ENCODE data around the gene CCDC71. TPM values are rescaled to one million over a fixed set of nuclear protein-coding genes. Genes with fewer than 3 reads are reported as not detected.

The CCDC71 gene
- total and polyA plus RNA-seq, 2 donors: 15.5 to 19.4 TPM

- Histone ChIP-seq H3K27ac (ENCODE audit: low read depth in 1 of 2, low read length in 1 of 2) (peak overlapping the region; percentile 96 to 97), H3K9me3 (ENCODE audit: control insufficient read depth in 2 of 2, insufficient read depth in 1 of 2, low read length in 1 of 2) (no peaks in the 10 kb centered on the region), H3K36me3 (ENCODE audit: control insufficient read depth in 2 of 2, insufficient read depth in 2 of 2, low read length in 1 of 2) (peaks cover 38 to 42% of the 10 kb centered on the region in 2 donors), H3K4me1 (ENCODE audit: control insufficient read depth in 2 of 2, insufficient read depth in 2 of 2, low read length in 2 of 2) (peaks cover 16 to 25% of the 10 kb centered on the region in 2 donors), H3K4me3 (ENCODE audit: low read length in 2 of 2) (peak overlapping the region; percentile 90 to 98), H3K27me3 (ENCODE audit: control insufficient read depth in 2 of 2, insufficient read depth in 1 of 2, low read length in 1 of 2) (no peaks in the 10 kb centered on the region)
- peak in 2 of 9 donors; percentile 14 to 24 for DNase-seq (ENCODE audit: low read depth in 6 of 9, low spot score in 9 of 9)
- 0% methylated on average over 9 of the region's 9 CpGs for WGBS
Observed at GRCh38 chr3:49120096-49120437, 46.1 kb downstream of the CCDC71 start.

GRCh38 chr3:49119439-49119838 is 46.7 kb downstream of the CCDC71 start:
- Histone ChIP-seq H3K4me1 (ENCODE audit: control insufficient read depth in 2 of 2, insufficient read depth in 2 of 2, low read length in 2 of 2) (peaks cover 16 to 25% of the 10 kb centered on the region in 2 donors), H3K27me3 (ENCODE audit: control insufficient read depth in 2 of 2, insufficient read depth in 1 of 2, low read length in 1 of 2) (no peaks in the 10 kb centered on the region), H3K27ac (ENCODE audit: low read depth in 1 of 2, low read length in 1 of 2) (no peak overlapping the region), H3K9me3 (ENCODE audit: control insufficient read depth in 2 of 2, insufficient read depth in 1 of 2, low read length in 1 of 2) (no peaks in the 10 kb centered on the region), H3K36me3 (ENCODE audit: control insufficient read depth in 2 of 2, insufficient read depth in 2 of 2, low read length in 1 of 2) (peaks cover 44 to 48% of the 10 kb centered on the region in 2 donors), H3K4me3 (ENCODE audit: low read length in 2 of 2) (peak overlapping the region; percentile 90 to 98)
- no peak for DNase-seq (ENCODE audit: low read depth in 6 of 9, low spot score in 9 of 9)
- 86% methylated on average over 3 of the region's 3 CpGs for WGBS

- DNase-seq (ENCODE audit: low read depth in 6 of 9, low spot score in 9 of 9): no peak
- peaks cover 16 to 25% of the 10 kb centered on the region in 2 donors for H3K4me1 ChIP-seq (ENCODE audit: control insufficient read depth in 2 of 2, insufficient read depth in 2 of 2, low read length in 2 of 2)
- no peak overlapping the region for H3K4me3 ChIP-seq (ENCODE audit: low read length in 2 of 2)
- H3K27ac ChIP-seq (ENCODE audit: low read depth in 1 of 2, low read length in 1 of 2): no peak overlapping the region
- H3K27me3 ChIP-seq (ENCODE audit: control insufficient read depth in 2 of 2, insufficient read depth in 1 of 2, low read length in 1 of 2): no peaks in the 10 kb centered on the region
- no peaks in the 10 kb centered on the region for H3K9me3 ChIP-seq (ENCODE audit: control insufficient read depth in 2 of 2, insufficient read depth in 1 of 2, low read length in 1 of 2)
- WGBS: 97% methylated on average over 10 of the region's 10 CpGs
- H3K36me3 ChIP-seq (ENCODE audit: control insufficient read depth in 2 of 2, insufficient read depth in 2 of 2, low read length in 1 of 2): peaks cover 48 to 52% of the 10 kb centered on the region in 2 donors
Observed at GRCh38 chr3:49119036-49119435, 47.1 kb downstream of the CCDC71 start.

Other genes starting within 250 kb of the CCDC71 start
- 51.4 TPM for gene ARIH2, start 247.5 kb downstream of the CCDC71 start, total RNA-seq
- 57.8 TPM for gene ARIH2, start 247.5 kb downstream of the CCDC71 start, polyA plus RNA-seq
- 15.9 TPM for gene P4HTM, start 176.1 kb downstream of the CCDC71 start, total RNA-seq
- gene P4HTM, start 176.1 kb downstream of the CCDC71 start, polyA plus RNA-seq: 27.1 TPM
- 53.9 TPM for gene WDR6, start 158.9 kb downstream of the CCDC71 start, total RNA-seq
- gene WDR6, start 158.9 kb downstream of the CCDC71 start, polyA plus RNA-seq: 209 TPM
- gene DALRD3, start 147.8 kb downstream of the CCDC71 start, total RNA-seq: 27.5 TPM
- gene DALRD3, start 147.8 kb downstream of the CCDC71 start, polyA plus RNA-seq: 35.0 TPM
- 71.7 TPM for gene NDUFAF3, start 144.2 kb downstream of the CCDC71 start, total RNA-seq
- gene NDUFAF3, start 144.2 kb downstream of the CCDC71 start, polyA plus RNA-seq: 65.0 TPM
- gene IMPDH2, start 136.9 kb downstream of the CCDC71 start, total RNA-seq: 208 TPM
- gene IMPDH2, start 136.9 kb downstream of the CCDC71 start, polyA plus RNA-seq: 85.7 TPM
- 75.8 TPM for gene QRICH1, start 72.3 kb downstream of the CCDC71 start, total RNA-seq
- 53.3 TPM for gene QRICH1, start 72.3 kb downstream of the CCDC71 start, polyA plus RNA-seq
- 223 TPM for gene QARS1, start 61.6 kb downstream of the CCDC71 start, total RNA-seq
- gene QARS1, start 61.6 kb downstream of the CCDC71 start, polyA plus RNA-seq: 256 TPM
- gene USP19, start 45.5 kb downstream of the CCDC71 start, total RNA-seq: 31.5 TPM
- 25.2 TPM for gene USP19, start 45.5 kb downstream of the CCDC71 start, polyA plus RNA-seq
- gene LAMB2, start 33.3 kb downstream of the CCDC71 start, total RNA-seq: 24.9 TPM
- gene LAMB2, start 33.3 kb downstream of the CCDC71 start, polyA plus RNA-seq: 102 TPM
- gene KLHDC8B, start 5.3 kb upstream of the CCDC71 start, total RNA-seq: 9.4 TPM
- 24.4 TPM for gene KLHDC8B, start 5.3 kb upstream of the CCDC71 start, polyA plus RNA-seq
- gene C3orf62, start 110.9 kb upstream of the CCDC71 start, total RNA-seq: 2.3 TPM
- 15.6 TPM for gene C3orf62, start 110.9 kb upstream of the CCDC71 start, polyA plus RNA-seq
- gene USP4, start 173.7 kb upstream of the CCDC71 start, total RNA-seq: 20.0 TPM
- 57.8 TPM for gene USP4, start 173.7 kb upstream of the CCDC71 start, polyA plus RNA-seq
- gene GPX1, start 192.0 kb upstream of the CCDC71 start, total RNA-seq: 204 TPM
- 384 TPM for gene GPX1, start 192.0 kb upstream of the CCDC71 start, polyA plus RNA-seq
- 202 TPM for gene RHOA, start 245.6 kb upstream of the CCDC71 start, total RNA-seq
- 368 TPM for gene RHOA, start 245.6 kb upstream of the CCDC71 start, polyA plus RNA-seq
- gene TCTA, start 246.1 kb upstream of the CCDC71 start, total RNA-seq: 12.7 TPM
- gene TCTA, start 246.1 kb upstream of the CCDC71 start, polyA plus RNA-seq: 24.5 TPM